ENCODE data around the gene NRXN3. TPM values are rescaled to one million over a fixed set of nuclear protein-coding genes. Genes with fewer than 3 reads are reported as not detected.
"Not testable (repeated sequence)": the region's sequence is repeated elsewhere in the genome, so short reads cannot be mapped to it uniquely, and the experiment has no call there.

NRXN3 gene
- total and polyA plus RNA-seq, 8 donors: 0.29 to 41.1 (median 9.1) TPM

GRCh38 chr14:78425330-78425729 is 255.2 kb downstream of the NRXN3 start:
- DNase-seq: no peak
- intact Hi-C loops (cut with DNase I; ENCODE audit: low total_unique reads): no loop called here

GRCh38 chr14:78425782-78426181 is 255.6 kb downstream of the NRXN3 start:
- H3K4me3 ChIP-seq: no peak overlapping the region
- H3K27me3 ChIP-seq: no peaks in the 10 kb centered on the region
- H3K4me1 ChIP-seq: no peaks in the 10 kb centered on the region
- no peaks in the 10 kb centered on the region for H3K36me3 ChIP-seq
- TF ChIP-seq EP300 (IDR thresholded peaks at IDR 0.05) (no peak), POLR2A (IDR thresholded peaks at IDR 0.05) (no peak), POLR2AphosphoS5 (IDR thresholded peaks at IDR 0.05) (no peak), CTCF (IDR thresholded peaks at IDR 0.05) (no peak)
- H3K9me3 ChIP-seq: no peaks in the 10 kb centered on the region
- no peak overlapping the region for H3K27ac ChIP-seq
- DNase-seq: no peak
- 56 to 58% (median 57%) methylated on average over 4 of the region's 4 CpGs for WGBS, 5 donors
- intact Hi-C loops (cut with DNase I; ENCODE audit: low total_unique reads): no loop called here

More at GRCh38 chr14:78425330-78425729, 255.2 kb downstream of the NRXN3 start:
- 32 to 56% (median 45%) methylated on average over 2 of the region's 2 CpGs for WGBS, 5 donors
- no peak overlapping the region for H3K4me3 ChIP-seq
- no peaks in the 10 kb centered on the region for H3K36me3 ChIP-seq
- H3K27me3 ChIP-seq: no peaks in the 10 kb centered on the region
- no peaks in the 10 kb centered on the region for H3K9me3 ChIP-seq
- TF ChIP-seq EP300 (IDR thresholded peaks at IDR 0.05): no peak
- TF ChIP-seq CTCF (IDR thresholded peaks at IDR 0.05): no peak
- TF ChIP-seq POLR2A (IDR thresholded peaks at IDR 0.05): no peak
- TF ChIP-seq POLR2AphosphoS5 (IDR thresholded peaks at IDR 0.05): no peak
- no peak overlapping the region for H3K27ac ChIP-seq
- H3K4me1 ChIP-seq: no peaks in the 10 kb centered on the region

- no peak overlapping the region for H3K27ac ChIP-seq
- H3K27me3 ChIP-seq: no peaks in the 10 kb centered on the region
- no peaks in the 10 kb centered on the region for H3K4me1 ChIP-seq
- TF ChIP-seq POLR2AphosphoS5 (IDR thresholded peaks at IDR 0.05): no peak
- no peak for TF ChIP-seq EP300 (IDR thresholded peaks at IDR 0.05)
- TF ChIP-seq POLR2A (IDR thresholded peaks at IDR 0.05): no peak
- no peak for TF ChIP-seq CTCF (IDR thresholded peaks at IDR 0.05)
- no peaks in the 10 kb centered on the region for H3K36me3 ChIP-seq
- no peak for DNase-seq
- H3K4me3 ChIP-seq: no peak overlapping the region
- intact Hi-C loops (cut with DNase I; ENCODE audit: low total_unique reads): no loop called here
- 50 to 88% (median 77%) methylated on average over 1 of the region's 1 CpG for WGBS, 5 donors
- no peaks in the 10 kb centered on the region for H3K9me3 ChIP-seq
Measured at GRCh38 chr14:78432046-78432445, 261.9 kb downstream of the NRXN3 start.

GRCh38 chr14:78437448-78437847 is 267.3 kb downstream of the NRXN3 start:
- H3K27ac ChIP-seq; intact Hi-C loops (cut with DNase I; ENCODE audit: low total_unique reads); H3K27me3 ChIP-seq; H3K36me3 ChIP-seq; DNase-seq; H3K4me1 ChIP-seq; H3K9me3 ChIP-seq; H3K4me3 ChIP-seq: not testable (repeated sequence)
- 61 to 64% (median 63%) methylated on average over 3 of the region's 3 CpGs for WGBS, 5 donors

- intact Hi-C loops (cut with DNase I; ENCODE audit: low total_unique reads): no loop called here
- H3K27me3 ChIP-seq: no peaks in the 10 kb centered on the region
- 35 to 44% (median 37%) methylated on average over 7 of the region's 7 CpGs for WGBS, 5 donors
- H3K9me3 ChIP-seq: no peaks in the 10 kb centered on the region
- H3K4me1 ChIP-seq: no peaks in the 10 kb centered on the region
- H3K27ac ChIP-seq: no peak overlapping the region
- H3K36me3 ChIP-seq: no peaks in the 10 kb centered on the region
- H3K4me3 ChIP-seq: no peak overlapping the region
- TF ChIP-seq CTCF (IDR thresholded peaks at IDR 0.05) (no peak), EP300 (IDR thresholded peaks at IDR 0.05) (no peak), POLR2AphosphoS5 (IDR thresholded peaks at IDR 0.05) (no peak), POLR2A (IDR thresholded peaks at IDR 0.05) (no peak)
- no peak for DNase-seq
Measured at GRCh38 chr14:78440356-78440894, 270.3 kb downstream of the NRXN3 start.

All from stomach (tissue), 9 donors.